Upper lobe of left lung (tissue), 6 donors: ENCODE measurements around the gene SCRT2. TPM values are rescaled to one million over a fixed set of nuclear protein-coding genes. Genes with fewer than 3 reads are reported as not detected.

ENCODE experiments used
- ATAC-seq, 2 donors: fragments of 200-7000 bp; cut with Tn5 transposase; one replicate each; pipeline ENCODE4 v1.9.1; 2022; ENCODE audit warnings: mild to moderate bottlenecking in 2 of 2, moderate library complexity in 2 of 2; ENCODE audit not compliant: low FRiP score in 2 of 2
- DNase-seq, 2 donors: peaks; one replicate each; pipeline ENCODE4 v3.0.0-alpha.2; 2019 to 2020
- H3K27ac ChIP-seq, 4 donors: fragments of 200-600 bp; sonication (generic); one replicate each; pipeline ENCODE4 v1.5.1; 2016 to 2019
- H3K27me3 ChIP-seq, 4 donors: fragments of 200-600 bp; sonication (generic); one replicate each; pipeline ENCODE4 v1.5.1; 2017 to 2019
- H3K36me3 ChIP-seq, 4 donors: fragments of 200-600 bp; sonication (generic); one replicate each; pipeline ENCODE4 v1.5.1; 2016 to 2019
- H3K4me1 ChIP-seq, 4 donors: fragments of 200-600 bp; sonication (generic); one replicate each; pipeline ENCODE4 v1.5.1; 2018 to 2019
- H3K4me3 ChIP-seq, 4 donors: fragments of 200-600 bp; sonication (generic); one replicate each; pipeline ENCODE4 v1.5.1; 2017 to 2019; ENCODE audit warnings: mild to moderate bottlenecking in 2 of 4, moderate library complexity in 1 of 4
- H3K9me3 ChIP-seq, 4 donors: fragments of 200-600 bp; sonication (generic); one replicate each; pipeline ENCODE4 v1.5.1; 2018 to 2019
- CTCF ChIP-seq, 6 experiments: fragments of 450-650 bp in 4 of 6; fragments of 200-600 bp in 2 of 6; sonication (generic) in 2 of 6; IDR thresholded peaks; one replicate each; pipeline ENCODE4 v1.5.1; 2016 to 2019; ENCODE audit warnings: antibody characterized with exemption in 6 of 6
- EP300 ChIP-seq, 4 donors: sonication (generic); formaldehyde crosslinking; IDR thresholded peaks; one replicate each; pipeline ENCODE4 v1.5.1; 2017; ENCODE audit warnings: antibody characterized with exemption in 4 of 4, control low read depth in 2 of 4
- POLR2A ChIP-seq, 4 donors: fragments of 450-650 bp; IDR thresholded peaks; one replicate each; pipeline ENCODE4 v1.5.1; 2016 to 2017; ENCODE audit warnings: antibody characterized with exemption in 4 of 4, mild to moderate bottlenecking in 2 of 4
- POLR2AphosphoS5 ChIP-seq, 2 donors: sonication (generic); formaldehyde crosslinking; IDR thresholded peaks; one replicate each; pipeline ENCODE4 v1.5.1; 2017; ENCODE audit warnings: antibody characterized with exemption in 2 of 2
- WGBS, 2 donors: methylation state at CpG; one replicate each; pipeline ENCODE4 v1.1.5; 2017 to 2018; 5-methylcytosine and 5-hydroxymethylcytosine counted together
- total RNA-seq, 6 donors: library from RNA; depleted of rRNA in 4 of 6; stranded (reverse); fragments of >200 nt in 4 of 6; gene quantifications; one replicate each; pipeline versions ENCODE4 v1.1.0 to v1.2.1, GENCODE V29; 2016 to 2021
- donor health status: DM: no; HTN: no; CAD: no; lungs with moderate emphysema.
- donor health status: DM: no; HTN: yes; CAD: no; lungs with severe emphysema.

SCRT2 gene
- total RNA-seq, 6 donors from 2014 or later = not detected

GRCh38 chr20:671252-672030, 4.2 kb downstream of the SCRT2 start:
- ATAC-seq = no peak
- Histone ChIP-seq H3K4me1 (peaks cover 13 to 15% (median 14%) of the 10 kb centered on the region in 4 donors), H3K27me3 (peaks cover 0 to 40% (median 16%) of the 10 kb centered on the region in 4 donors), H3K4me3 (no peak overlapping the region), H3K9me3 (no peaks in the 10 kb centered on the region), H3K27ac (no peak overlapping the region), H3K36me3 (no peaks in the 10 kb centered on the region)
- DNase-seq = no peak
- 61% methylated on average over 9 of the region's 9 CpGs for WGBS, 2 donors
- TF ChIP-seq EP300 (IDR thresholded peaks at IDR 0.05) (no peak), POLR2AphosphoS5 (IDR thresholded peaks at IDR 0.05) (no peak), CTCF (IDR thresholded peaks at IDR 0.05) (no peak), POLR2A (IDR thresholded peaks at IDR 0.05) (no peak)

GRCh38 chr20:669573-669972, 6.0 kb downstream of the SCRT2 start:
- DNase-seq (no peak), ATAC-seq (no peak)
- no peak overlapping the region for H3K4me3 ChIP-seq
- no peaks in the 10 kb centered on the region for H3K36me3 ChIP-seq
- H3K27ac ChIP-seq = no peak overlapping the region
- WGBS, 2 donors = 79 to 81% methylated on average over 5 to 7 of the region's 7 CpGs
- H3K27me3 ChIP-seq = peaks cover 0 to 42% (median 20%) of the 10 kb centered on the region in 4 donors
- H3K9me3 ChIP-seq = no peaks in the 10 kb centered on the region
- H3K4me1 ChIP-seq = no peaks in the 10 kb centered on the region
- TF ChIP-seq EP300 (IDR thresholded peaks at IDR 0.05) (no peak), CTCF (IDR thresholded peaks at IDR 0.05) (no peak)

GRCh38 chr20:668638-669037, 7.0 kb downstream of the SCRT2 start:
- DNase-seq = no peak
- WGBS, 2 donors = 73 to 90% methylated on average over 3 of the region's 3 CpGs
- ATAC-seq = no peak
- Histone ChIP-seq H3K27me3 (peaks cover 0 to 39% (median 24%) of the 10 kb centered on the region in 4 donors), H3K36me3 (no peaks in the 10 kb centered on the region), H3K4me3 (no peak overlapping the region), H3K4me1 (peaks cover 0 to 6% (median 1%) of the 10 kb centered on the region in 4 donors), H3K9me3 (no peaks in the 10 kb centered on the region), H3K27ac (no peak overlapping the region)
- TF ChIP-seq EP300 (IDR thresholded peaks at IDR 0.05) = no peak
- TF ChIP-seq POLR2A (IDR thresholded peaks at IDR 0.05) = no peak
- TF ChIP-seq CTCF (IDR thresholded peaks at IDR 0.05) = no peak
- TF ChIP-seq POLR2AphosphoS5 (IDR thresholded peaks at IDR 0.05) = no peak

GRCh38 chr20:668050-668449, 7.6 kb downstream of the SCRT2 start:
- Histone ChIP-seq H3K36me3 (no peaks in the 10 kb centered on the region), H3K27ac (no peak overlapping the region), H3K27me3 (peaks cover 0 to 35% (median 22%) of the 10 kb centered on the region in 4 donors), H3K4me1 (peaks cover 0 to 9% (median 3%) of the 10 kb centered on the region in 4 donors), H3K4me3 (no peak overlapping the region), H3K9me3 (no peaks in the 10 kb centered on the region)
- no peak for TF ChIP-seq EP300 (IDR thresholded peaks at IDR 0.05)
- TF ChIP-seq POLR2A (IDR thresholded peaks at IDR 0.05) = no peak
- no peak for TF ChIP-seq CTCF (IDR thresholded peaks at IDR 0.05)
- no peak for TF ChIP-seq POLR2AphosphoS5 (IDR thresholded peaks at IDR 0.05)
- ATAC-seq (no peak), DNase-seq (no peak)
